ENCODE results near the gene PIGZ. TPM values are rescaled to one million over a fixed set of nuclear protein-coding genes. Genes with fewer than 3 reads are reported as not detected.

PIGZ gene
- total RNA-seq, 2 experiments from 2014 or later = 0.27 to 0.76 TPM

DNA sequence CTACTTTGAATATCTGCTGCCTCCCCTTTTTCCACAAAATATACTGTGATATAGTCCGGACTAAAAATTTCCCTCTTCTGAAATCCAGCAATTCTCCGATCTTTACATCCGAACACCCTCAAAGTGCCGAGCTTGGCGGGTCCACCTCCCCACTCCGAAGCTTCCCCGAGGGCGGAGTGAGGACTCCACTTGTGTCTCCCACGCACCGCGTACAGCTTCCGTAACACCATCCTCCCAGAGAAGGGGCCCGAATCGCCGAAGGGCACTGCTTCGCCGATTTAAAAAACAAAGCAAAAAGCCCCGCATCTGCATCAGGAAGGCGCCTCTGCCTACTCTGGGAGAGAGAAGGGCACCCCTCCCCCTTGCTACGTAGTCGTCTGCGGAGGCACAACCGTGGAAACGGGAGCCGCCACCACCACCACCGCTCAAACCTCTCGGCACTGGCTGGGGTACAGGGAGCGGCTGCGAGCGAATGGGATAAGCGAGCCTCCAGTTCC lies 26.9 kb downstream of the PIGZ start:
- ATAC-seq (peak; percentile 43), DNase-seq (peak; percentile 83)
- TF ChIP-seq, protein P1, sequence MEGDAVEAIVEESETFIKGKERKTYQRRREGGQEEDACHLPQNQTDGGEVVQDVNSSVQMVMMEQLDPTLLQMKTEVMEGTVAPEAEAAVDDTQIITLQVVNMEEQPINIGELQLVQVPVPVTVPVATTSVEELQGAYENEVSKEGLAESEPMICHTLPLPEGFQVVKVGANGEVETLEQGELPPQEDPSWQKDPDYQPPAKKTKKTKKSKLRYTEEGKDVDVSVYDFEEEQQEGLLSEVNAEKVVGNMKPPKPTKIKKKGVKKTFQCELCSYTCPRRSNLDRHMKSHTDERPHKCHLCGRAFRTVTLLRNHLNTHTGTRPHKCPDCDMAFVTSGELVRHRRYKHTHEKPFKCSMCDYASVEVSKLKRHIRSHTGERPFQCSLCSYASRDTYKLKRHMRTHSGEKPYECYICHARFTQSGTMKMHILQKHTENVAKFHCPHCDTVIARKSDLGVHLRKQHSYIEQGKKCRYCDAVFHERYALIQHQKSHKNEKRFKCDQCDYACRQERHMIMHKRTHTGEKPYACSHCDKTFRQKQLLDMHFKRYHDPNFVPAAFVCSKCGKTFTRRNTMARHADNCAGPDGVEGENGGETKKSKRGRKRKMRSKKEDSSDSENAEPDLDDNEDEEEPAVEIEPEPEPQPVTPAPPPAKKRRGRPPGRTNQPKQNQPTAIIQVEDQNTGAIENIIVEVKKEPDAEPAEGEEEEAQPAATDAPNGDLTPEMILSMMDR (IDR thresholded peaks at IDR 0.05) = no peak
- CTCF ChIA-PET = interaction anchor here (0.7 to 2.5 kb wide), 15 partner anchors 9 to 332 kb away, joined by 3 to 13 read pairs (median 4); partner anchors contain the start of gene SENP5
- Mint-ChIP-seq H3K27ac (peak overlapping the region; percentile 98), H3K36me3 (ENCODE audit: low read depth) (peaks cover 50% of the 10 kb centered on the region), H3K9me3 (no peaks in the 10 kb centered on the region), H3K4me3 (peak overlapping the region; percentile 93), H3K27me3 (no peaks in the 10 kb centered on the region), H3K4me1 (ENCODE audit: low read depth) (peaks cover 47% of the 10 kb centered on the region)
- intact Hi-C loops (cut with micrococcal nuclease) = loop anchor here (10.0 kb wide), 1 partner anchor 107 kb away; no protein-coding TSS in a partner anchor
- POLR2A ChIA-PET = interaction anchor here (0.7 to 3.0 kb wide), 18 partner anchors 10 to 315 kb away, joined by 3 to 14 read pairs (median 3); partner anchors contain the start of gene SENP5

DNA sequence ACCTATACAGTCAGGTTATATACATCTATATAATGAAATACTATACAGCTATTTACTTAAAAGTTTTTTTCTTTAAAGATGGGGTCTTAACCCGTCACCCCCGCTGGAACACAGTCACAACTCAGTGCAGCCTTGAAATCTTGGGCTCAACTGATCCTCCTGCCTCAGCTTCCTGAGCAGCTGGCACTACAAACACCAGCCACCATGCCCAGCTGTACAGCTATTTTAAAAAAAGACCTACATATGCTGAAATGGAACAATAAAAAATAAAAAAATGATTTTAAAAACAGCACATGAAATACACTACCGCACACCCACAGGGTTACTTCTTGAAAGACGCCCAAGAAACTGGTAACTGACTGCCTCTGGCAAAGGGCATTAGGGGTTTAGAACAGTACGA lies 30.1 kb downstream of the PIGZ start:
- H3K36me3 Mint-ChIP-seq (ENCODE audit: low read depth) = peaks cover 69% of the 10 kb centered on the region
- H3K4me1 Mint-ChIP-seq (ENCODE audit: low read depth) = peaks cover 33% of the 10 kb centered on the region
- H3K9me3 Mint-ChIP-seq = no peaks in the 10 kb centered on the region
- H3K27me3 Mint-ChIP-seq = no peaks in the 10 kb centered on the region
- TF ChIP-seq, protein P1 (IDR thresholded peaks at IDR 0.05) = no peak
- ChIA-PET POLR2A (no interaction called here), CTCF (interaction anchor here (1.2 to 1.5 kb wide), 3 partner anchors 31 to 104 kb away, joined by 3 to 6 read pairs (median 4); no protein-coding TSS in a partner anchor)
- ATAC-seq (no peak), DNase-seq (no peak)
- no peak overlapping the region for H3K4me3 Mint-ChIP-seq
- peak overlapping the region; percentile 62 for H3K27ac Mint-ChIP-seq
- intact Hi-C loops (cut with micrococcal nuclease) = no loop called here

DNA sequence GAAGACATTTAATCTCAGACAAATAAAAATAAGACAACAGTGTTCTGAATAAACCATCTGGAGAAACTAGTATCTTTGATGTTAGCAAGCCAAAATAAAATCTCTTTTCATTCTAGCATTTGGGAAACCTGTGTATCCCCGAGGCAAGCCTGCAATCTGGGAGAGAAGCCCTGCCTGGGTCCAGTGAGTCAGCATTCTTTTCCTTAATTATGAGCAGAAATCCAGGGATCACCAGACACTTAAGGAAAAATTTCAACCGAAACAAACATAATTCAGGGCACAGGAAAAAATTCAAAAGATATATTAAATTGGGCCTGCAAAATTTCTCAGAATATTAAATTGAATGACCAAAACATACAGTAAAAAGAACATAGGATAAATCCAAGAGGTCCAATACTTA lies 30.5 kb downstream of the PIGZ start:
- no peak for ATAC-seq
- no peak for DNase-seq
- POLR2A ChIA-PET = no interaction called here
- H3K27ac Mint-ChIP-seq = peak overlapping the region; percentile 78
- intact Hi-C loops (cut with micrococcal nuclease) = no loop called here
- H3K36me3 Mint-ChIP-seq (ENCODE audit: low read depth) = peaks cover 68% of the 10 kb centered on the region
- CTCF ChIA-PET = interaction anchor here (0.6 to 1.5 kb wide), 3 partner anchors 98 to 103 kb away, joined by 3 to 6 read pairs (median 3); no protein-coding TSS in a partner anchor
- no peak overlapping the region for H3K4me3 Mint-ChIP-seq
- TF ChIP-seq, protein P1 (IDR thresholded peaks at IDR 0.05) = no peak
- H3K27me3 Mint-ChIP-seq = no peaks in the 10 kb centered on the region
- H3K9me3 Mint-ChIP-seq = no peaks in the 10 kb centered on the region
- peaks cover 31% of the 10 kb centered on the region for H3K4me1 Mint-ChIP-seq (ENCODE audit: low read depth)

DNA sequence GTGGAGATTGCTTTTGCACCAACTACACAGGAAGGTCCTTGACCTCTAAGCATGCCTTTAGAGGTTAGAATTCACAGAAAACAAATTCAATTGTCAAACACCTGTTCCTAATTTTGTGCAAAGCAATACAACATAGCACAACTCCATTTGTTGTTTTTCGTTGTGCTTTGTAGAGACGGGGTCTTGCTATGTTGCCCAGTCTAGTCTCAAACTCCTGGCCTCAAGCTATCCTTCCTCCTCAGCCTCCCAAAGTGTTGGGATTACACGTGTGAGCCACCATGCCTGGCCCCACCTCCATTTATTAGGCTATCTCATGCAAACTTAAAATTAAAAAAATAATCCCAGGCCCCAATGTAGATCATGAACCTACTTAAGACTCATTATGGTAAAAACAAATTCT lies 32.3 kb downstream of the PIGZ start:
- Mint-ChIP-seq H3K36me3 (ENCODE audit: low read depth) (peaks cover 68% of the 10 kb centered on the region), H3K9me3 (no peaks in the 10 kb centered on the region), H3K27me3 (no peaks in the 10 kb centered on the region), H3K27ac (peak overlapping the region; percentile 48), H3K4me3 (no peak overlapping the region), H3K4me1 (ENCODE audit: low read depth) (peaks cover 27% of the 10 kb centered on the region)
- ChIA-PET POLR2A (interaction anchor here (1.0 to 1.4 kb wide), 2 partner anchors 15 to 55 kb away, joined by 3 to 5 read pairs; no protein-coding TSS in a partner anchor), CTCF (interaction anchor here (1.5 to 2.6 kb wide), 2 partner anchors 13 to 99 kb away, joined by 3 to 7 read pairs; no protein-coding TSS in a partner anchor)
- TF ChIP-seq, protein P1 (IDR thresholded peaks at IDR 0.05) = no peak
- intact Hi-C loops (cut with micrococcal nuclease) = no loop called here
- no peak for ATAC-seq
- DNase-seq = no peak

DNA sequence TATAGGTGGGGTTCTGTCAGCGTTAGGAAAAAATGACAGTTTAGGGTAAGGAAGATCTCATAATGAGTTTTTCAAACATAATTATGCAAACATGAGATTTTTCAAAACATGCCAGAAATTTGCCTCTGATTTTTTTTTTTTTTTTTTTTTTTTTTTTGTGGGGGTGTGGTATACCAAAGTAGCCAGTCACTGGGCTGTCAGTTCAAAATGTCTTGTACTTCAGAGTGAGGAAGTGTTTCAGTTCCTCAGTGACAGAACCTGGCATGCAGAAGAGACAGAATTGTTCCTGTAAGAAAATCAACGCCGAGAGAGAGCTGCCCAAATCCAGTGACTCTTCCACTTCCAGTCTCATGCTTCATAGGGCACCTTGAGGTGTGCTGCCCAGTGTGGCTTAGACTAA lies 36.0 kb downstream of the PIGZ start:
- no peak overlapping the region for H3K27ac Mint-ChIP-seq
- intact Hi-C loops (cut with micrococcal nuclease) = no loop called here
- H3K36me3 Mint-ChIP-seq (ENCODE audit: low read depth) = peaks cover 47% of the 10 kb centered on the region
- no peak overlapping the region for H3K4me3 Mint-ChIP-seq
- TF ChIP-seq, protein P1 (IDR thresholded peaks at IDR 0.05) = no peak
- H3K4me1 Mint-ChIP-seq (ENCODE audit: low read depth) = peaks cover 2% of the 10 kb centered on the region
- ChIA-PET CTCF (no interaction called here), POLR2A (interaction anchor here (3.0 kb wide), 1 partner anchor 10 kb away, joined by 14 read pairs; the partner anchor contains the start of gene NCBP2)
- no peak for ATAC-seq
- H3K9me3 Mint-ChIP-seq = no peaks in the 10 kb centered on the region
- H3K27me3 Mint-ChIP-seq = no peaks in the 10 kb centered on the region
- no peak for DNase-seq
